GM19035 (cell line): ENCODE results near the gene SLC29A2.
"Not testable (repeated sequence)": the region's sequence is repeated elsewhere in the genome, so short reads cannot be mapped to it uniquely, and the experiment has no call there.

ENCODE experiments used
- ATAC-seq: cut with Tn5 transposase; IDR thresholded peaks from one replicate; pipeline ENCODE4 v1.9.1; 2021; ENCODE audit not compliant: unreplicated experiment

The SLC29A2 gene

GRCh38 chr11:66321606-66322005, 50.0 kb downstream of the SLC29A2 start:
- no peak for ATAC-seq

GRCh38 chr11:66320748-66321147, 50.8 kb downstream of the SLC29A2 start:
- ATAC-seq: not testable (repeated sequence)

- ATAC-seq: not testable (repeated sequence)
Observed at GRCh38 chr11:66320289-66320688, 51.3 kb downstream of the SLC29A2 start.

GRCh38 chr11:66318600-66318970, 53.0 kb downstream of the SLC29A2 start:
- no peak for ATAC-seq

GRCh38 chr11:66317723-66318599, 53.6 kb downstream of the SLC29A2 start:
- no peak for ATAC-seq

GRCh38 chr11:66317322-66317722, 54.2 kb downstream of the SLC29A2 start:
- ATAC-seq: no peak

GRCh38 chr11:66316849-66317251, 54.7 kb downstream of the SLC29A2 start, which contains the start of gene CD248:
CD248 (minus strand) TSS chr11:66317044; CDS start chr11:66317027, 17 bp downstream.
- no peak for ATAC-seq

GRCh38 chr11:66315921-66316811, 55.4 kb downstream of the SLC29A2 start:
- ATAC-seq: no peak

GRCh38 chr11:66315498-66315885, 56.1 kb downstream of the SLC29A2 start:
- ATAC-seq: no peak

GRCh38 chr11:66314561-66315497, 56.7 kb downstream of the SLC29A2 start:
- no peak for ATAC-seq

GRCh38 chr11:66314186-66314501, 57.4 kb downstream of the SLC29A2 start:
- ATAC-seq: no peak

GRCh38 chr11:66313321-66314185, 58.0 kb downstream of the SLC29A2 start:
- ATAC-seq: no peak

GRCh38 chr11:66312549-66313320, 58.8 kb downstream of the SLC29A2 start:
- peak; percentile 58 for ATAC-seq
